ENCODE measurements around the gene PCDHA13. TPM values are rescaled to one million over a fixed set of nuclear protein-coding genes. Genes with fewer than 3 reads are reported as not detected.
"Not testable (repeated sequence)": the region's sequence is repeated elsewhere in the genome, so short reads cannot be mapped to it uniquely, and the experiment has no call there.

The PCDHA13 gene
- total RNA-seq, 1 donor from 2014 or later: 0.12 TPM

DNA sequence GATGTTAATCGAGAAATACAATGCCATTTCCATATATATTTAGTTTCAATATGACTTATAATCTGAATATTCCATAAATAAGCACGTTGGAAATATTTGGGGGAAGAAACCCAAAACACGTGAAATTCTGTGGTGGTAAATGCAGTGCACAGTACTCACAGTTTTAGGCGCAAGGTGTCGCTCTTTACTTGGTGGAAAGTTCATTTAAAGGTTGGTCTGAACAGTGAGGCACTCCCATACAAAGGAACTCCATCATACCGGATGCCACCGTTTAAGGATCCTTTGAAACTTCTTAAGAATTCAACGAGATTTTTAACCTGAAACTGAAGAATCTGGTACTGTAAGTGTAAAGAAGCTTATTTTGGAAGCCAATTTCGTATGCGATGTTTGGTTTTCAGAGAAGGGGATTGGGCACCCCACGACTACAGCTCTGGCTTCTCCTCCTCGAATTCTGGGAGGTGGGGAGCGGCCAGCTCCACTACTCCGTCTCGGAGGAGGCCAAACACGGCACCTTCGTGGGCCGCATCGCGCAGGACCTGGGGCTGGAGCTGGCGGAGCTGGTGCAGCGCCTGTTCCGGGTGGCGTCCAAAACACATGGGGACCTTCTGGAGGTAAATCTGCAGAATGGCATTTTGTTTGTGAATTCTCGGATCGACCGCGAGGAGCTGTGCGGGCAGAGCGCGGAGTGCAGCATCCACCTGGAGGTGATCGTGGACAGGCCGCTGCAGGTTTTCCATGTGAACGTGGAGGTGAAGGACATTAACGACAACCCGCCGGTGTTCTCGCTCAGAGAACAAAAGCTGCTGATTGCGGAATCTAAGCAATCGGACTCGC, 13.0 kb upstream of the PCDHA13 start, which contains the start of gene PCDHA11:
Gene PCDHA11 (plus strand): TSS at position 237 of the 834 bp plus-strand sequence. CDS start 147 bp downstream, at position 384.
- DNase-seq (ENCODE audit: extremely low read depth, low read depth, low spot score): peak; percentile 4

DNA sequence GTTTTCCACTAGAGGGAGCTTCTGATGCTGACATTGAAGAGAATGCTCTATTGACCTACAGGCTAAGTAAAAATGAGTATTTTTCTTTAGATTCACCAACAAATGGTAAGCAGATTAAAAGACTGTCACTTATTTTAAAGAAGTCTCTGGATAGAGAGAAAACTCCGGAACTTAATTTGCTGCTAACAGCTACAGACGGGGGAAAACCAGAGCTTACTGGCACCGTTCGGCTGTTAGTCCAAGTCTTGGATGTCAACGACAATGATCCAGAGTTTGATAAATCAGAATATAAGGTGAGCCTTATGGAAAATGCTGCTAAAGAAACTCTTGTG, 12.4 kb upstream of the PCDHA13 start:
- DNase-seq (ENCODE audit: extremely low read depth, low read depth, low spot score): no peak

DNA sequence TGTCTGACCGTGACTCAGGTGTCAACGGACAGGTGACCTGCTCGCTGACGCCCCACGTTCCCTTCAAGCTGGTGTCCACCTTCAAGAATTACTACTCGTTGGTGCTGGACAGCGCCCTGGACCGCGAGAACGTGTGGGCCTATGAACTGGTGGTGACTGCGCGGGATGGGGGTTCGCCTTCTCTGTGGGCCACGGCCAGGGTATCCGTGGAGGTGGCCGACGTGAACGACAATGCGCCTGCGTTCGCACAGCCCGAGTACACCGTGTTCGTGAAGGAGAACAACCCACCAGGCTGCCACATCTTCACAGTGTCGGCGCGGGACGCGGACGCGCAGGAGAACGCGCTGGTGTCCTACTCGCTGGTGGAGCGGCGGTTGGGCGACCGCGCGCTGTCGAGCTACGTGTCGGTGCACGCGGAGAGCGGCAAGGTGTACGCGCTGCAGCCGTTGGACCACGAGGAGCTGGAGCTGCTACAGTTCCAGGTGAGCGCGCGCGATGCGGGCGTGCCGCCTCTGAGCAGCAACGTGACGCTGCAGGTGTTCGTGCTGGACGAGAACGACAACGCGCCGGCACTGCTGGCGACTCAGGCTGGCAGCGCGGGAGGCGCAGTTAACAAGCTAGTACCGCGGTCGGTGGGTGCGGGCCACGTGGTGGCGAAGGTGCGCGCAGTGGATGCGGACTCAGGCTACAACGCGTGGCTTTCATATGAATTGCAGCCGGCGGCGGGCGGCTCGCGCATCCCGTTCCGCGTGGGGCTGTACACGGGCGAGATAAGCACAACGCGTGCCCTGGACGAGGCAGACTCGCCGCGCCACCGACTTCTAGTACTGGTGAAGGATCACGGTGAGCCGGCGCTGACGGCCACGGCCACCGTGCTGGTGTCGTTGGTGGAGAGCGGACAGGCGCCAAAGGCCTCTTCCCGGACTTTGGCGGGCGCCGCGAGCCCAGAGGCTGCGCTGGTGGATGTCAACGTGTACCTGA, 11.4 kb upstream of the PCDHA13 start:
- DNase-seq (ENCODE audit: extremely low read depth, low read depth, low spot score): no peak

- DNase-seq (ENCODE audit: extremely low read depth, low read depth, low spot score): no peak
Measured at GRCh38 chr5:140875085-140876065, 6.5 kb upstream of the PCDHA13 start, which contains the start of gene PCDHA12. PCDHA12 (plus strand) TSS chr5:140875308; CDS start chr5:140875473, 165 bp downstream.

DNA sequence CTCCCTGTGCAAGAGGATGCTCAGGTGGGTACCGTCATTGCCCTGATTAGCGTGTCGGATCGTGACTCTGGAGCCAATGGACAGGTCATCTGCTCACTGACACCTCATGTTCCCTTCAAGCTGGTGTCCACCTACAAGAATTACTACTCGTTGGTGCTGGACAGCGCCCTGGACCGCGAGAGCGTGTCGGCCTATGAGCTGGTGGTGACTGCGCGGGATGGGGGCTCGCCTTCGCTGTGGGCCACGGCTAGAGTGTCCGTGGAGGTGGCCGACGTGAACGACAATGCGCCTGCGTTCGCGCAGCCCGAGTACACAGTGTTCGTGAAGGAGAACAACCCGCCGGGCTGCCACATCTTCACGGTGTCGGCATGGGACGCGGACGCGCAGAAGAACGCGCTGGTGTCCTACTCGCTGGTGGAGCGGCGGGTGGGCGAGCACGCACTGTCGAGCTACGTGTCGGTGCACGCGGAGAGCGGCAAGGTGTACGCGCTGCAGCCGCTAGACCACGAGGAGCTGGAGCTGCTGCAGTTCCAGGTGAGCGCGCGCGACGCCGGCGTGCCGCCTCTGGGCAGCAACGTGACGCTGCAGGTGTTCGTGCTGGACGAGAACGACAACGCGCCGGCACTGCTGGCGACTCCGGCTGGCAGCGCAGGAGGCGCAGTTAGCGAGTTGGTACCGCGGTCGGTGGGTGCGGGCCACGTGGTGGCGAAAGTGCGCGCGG, 5.2 kb upstream of the PCDHA13 start:
- DNase-seq (ENCODE audit: extremely low read depth, low read depth, low spot score): not testable (repeated sequence)

GRCh38 chr5:140877262-140877581, 4.7 kb upstream of the PCDHA13 start:
- DNase-seq (ENCODE audit: extremely low read depth, low read depth, low spot score): no peak

DNA sequence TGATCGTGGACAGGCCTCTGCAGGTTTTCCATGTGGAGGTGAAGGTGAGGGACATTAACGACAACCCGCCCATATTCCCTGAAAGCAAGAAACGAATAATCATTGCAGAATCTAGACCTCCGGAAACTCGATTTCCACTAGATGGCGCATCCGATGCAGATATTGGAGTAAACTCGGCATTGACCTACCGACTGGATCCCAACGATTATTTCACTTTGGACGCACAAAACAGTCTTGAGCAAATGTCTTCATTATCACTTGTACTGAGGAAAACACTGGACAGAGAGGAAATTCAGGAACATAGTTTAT, 621 bp downstream of the PCDHA13 start:
- DNase-seq (ENCODE audit: extremely low read depth, low read depth, low spot score): no peak

GRCh38 chr5:140883373-140883772, 1.4 kb downstream of the PCDHA13 start:
- no peak for DNase-seq (ENCODE audit: extremely low read depth, low read depth, low spot score)

GRCh38 chr5:140883927-140884697, 2.2 kb downstream of the PCDHA13 start:
- no peak for DNase-seq (ENCODE audit: extremely low read depth, low read depth, low spot score)

DNA sequence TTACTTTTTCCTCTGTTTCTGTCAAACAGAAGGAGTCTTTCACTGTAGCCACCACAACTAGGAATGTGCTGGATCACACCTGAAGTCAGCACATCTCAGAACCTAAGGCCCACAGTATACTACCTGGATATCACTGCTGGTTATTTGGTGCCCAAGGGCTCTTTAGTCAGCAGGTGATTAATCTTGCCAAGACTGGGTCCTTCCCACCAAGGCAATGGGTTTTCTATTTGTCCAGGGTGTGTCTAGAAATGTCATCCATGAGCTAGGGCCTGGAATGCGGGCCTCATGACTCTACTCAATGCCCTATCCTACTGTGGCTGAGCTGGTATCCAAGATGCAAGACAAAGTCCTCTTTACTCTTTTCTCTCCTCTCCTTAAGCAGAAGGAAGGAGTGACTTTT, 34.4 kb downstream of the PCDHA13 start:
- DNase-seq (ENCODE audit: extremely low read depth, low read depth, low spot score): no peak

- DNase-seq (ENCODE audit: extremely low read depth, low read depth, low spot score): no peak
Measured at GRCh38 chr5:140923601-140924000, 41.7 kb downstream of the PCDHA13 start.

DNA sequence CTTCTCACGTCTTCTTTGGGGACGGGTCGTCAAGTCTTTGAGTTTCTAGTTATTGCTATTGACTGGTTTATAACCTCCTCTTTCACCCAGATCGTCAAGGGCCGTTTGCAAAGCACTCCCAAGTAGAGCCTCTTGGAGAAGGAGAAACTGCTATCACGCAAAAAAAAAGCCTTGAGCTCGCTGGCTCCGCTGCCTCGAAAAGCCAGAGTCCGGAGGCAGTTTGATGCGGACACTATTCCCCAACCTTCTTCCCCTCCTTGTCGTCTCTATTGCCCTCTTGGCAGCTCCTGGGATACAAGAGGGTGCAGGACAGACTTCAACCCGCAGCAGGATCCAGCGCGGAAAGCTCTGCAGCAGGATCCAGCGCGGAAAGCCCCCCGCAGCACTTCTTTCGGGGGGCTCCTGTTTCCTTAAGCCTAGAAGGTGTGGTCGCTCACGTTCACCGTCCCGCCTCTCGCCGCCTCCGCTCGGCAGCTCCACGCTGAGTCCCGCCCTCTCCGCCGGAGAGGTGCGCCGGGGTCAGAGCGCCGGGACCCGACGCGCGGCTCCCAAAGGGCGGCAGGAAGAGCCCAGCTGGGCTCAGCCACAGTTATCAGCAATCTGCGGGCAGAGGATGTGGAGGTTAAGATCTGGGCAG, 44.0 kb downstream of the PCDHA13 start, which contains the start of gene PCDHAC1:
Gene PCDHAC1 (plus strand): TSS at position 494 of the 637 bp plus-strand sequence. CDS start 594 bp downstream, outside the sequence.
- no peak for DNase-seq (ENCODE audit: extremely low read depth, low read depth, low spot score)

GRCh38 chr5:140926443-140927227, 44.7 kb downstream of the PCDHA13 start:
- DNase-seq (ENCODE audit: extremely low read depth, low read depth, low spot score): no peak

- no peak for DNase-seq (ENCODE audit: extremely low read depth, low read depth, low spot score)
Measured at GRCh38 chr5:140927228-140927573, 45.3 kb downstream of the PCDHA13 start.
